GM23248 (cell line): Measurements from ENCODE around the gene LRMDA. TPM values are rescaled to one million over a fixed set of nuclear protein-coding genes. Genes with fewer than 3 reads are reported as not detected.

Experiments
- DNase-seq: peaks from one replicate; pipeline ENCODE4 v3.0.0-alpha.2; 2015
- H2AFZ ChIP-seq: fragments of 200-600 bp; sonication (generic); 2 replicates; pipeline ENCODE4 v1.6.1; 2016; ENCODE audit warnings: antibody characterized with exemption
- H3F3A ChIP-seq: fragments of 200-600 bp; sonication (generic); 2 replicates; pipeline ENCODE4 v1.6.1; 2016; ENCODE audit warnings: mild to moderate bottlenecking, antibody characterized with exemption, mixed run types; ENCODE audit not compliant: insufficient read depth
- H3K27ac ChIP-seq: fragments of 200-600 bp; sonication (generic); 2 replicates; pipeline ENCODE4 v1.5.1; 2016; ENCODE audit warnings: mild to moderate bottlenecking
- H3K27me3 ChIP-seq: fragments of 200-600 bp; sonication (generic); replicated peaks from 2 replicates; pipeline ENCODE4 v1.6.1; 2016; ENCODE audit warnings: mild to moderate bottlenecking; ENCODE audit not compliant: insufficient read depth
- H3K36me3 ChIP-seq: fragments of 200-600 bp; sonication (generic); 2 replicates; pipeline ENCODE4 v1.6.1; 2016; ENCODE audit warnings: low read depth, mild to moderate bottlenecking
- H3K4me1 ChIP-seq: fragments of 200-600 bp; sonication (generic); 2 replicates; pipeline ENCODE4 v1.6.1; 2016; ENCODE audit warnings: mild to moderate bottlenecking; ENCODE audit not compliant: insufficient read depth
- H3K4me2 ChIP-seq: fragments of 200-600 bp; sonication (generic); one replicate; pipeline ENCODE4 v1.6.1; 2016; ENCODE audit warnings: mild to moderate bottlenecking; ENCODE audit not compliant: unreplicated experiment
- H3K4me3 ChIP-seq: fragments of 200-600 bp; sonication (generic); 2 replicates; pipeline ENCODE4 v1.5.1; 2016; ENCODE audit warnings: mild to moderate bottlenecking
- H3K79me2 ChIP-seq: fragments of 200-600 bp; sonication (generic); 2 replicates; pipeline ENCODE4 v1.6.1; 2016; ENCODE audit warnings: mild to moderate bottlenecking; ENCODE audit not compliant: insufficient read depth
- H3K9ac ChIP-seq: fragments of 200-600 bp; sonication (generic); 2 replicates; pipeline ENCODE4 v1.6.1; 2016; ENCODE audit warnings: mild to moderate bottlenecking
- H3K9me2 ChIP-seq: fragments of 200-600 bp; sonication (generic); 2 replicates; pipeline ENCODE4 v1.6.1; 2016; ENCODE audit warnings: mixed run types, mild to moderate bottlenecking, moderate library complexity; ENCODE audit not compliant: insufficient read depth
- H3K9me3 ChIP-seq: fragments of 200-600 bp; sonication (generic); one replicate; pipeline ENCODE4 v1.6.1; 2017; ENCODE audit warnings: low read depth
- H4K20me1 ChIP-seq: fragments of 200-600 bp; sonication (generic); 2 replicates; pipeline ENCODE4 v1.6.0; 2016; ENCODE audit not compliant: insufficient read depth
- EZH2 ChIP-seq: fragments of 200-600 bp; sonication (generic); IDR thresholded peaks from 2 replicates; pipeline ENCODE4 v1.6.1; 2018; ENCODE audit warnings: antibody characterized with exemption, mild to moderate bottlenecking; ENCODE audit not compliant: insufficient read depth, poor library complexity, severe bottlenecking
- EZH2phosphoT487 ChIP-seq: fragments of 200-600 bp; sonication (generic); IDR thresholded peaks from 2 replicates; pipeline ENCODE4 v1.6.1; 2018; ENCODE audit warnings: antibody characterized with exemption, moderate library complexity, mild to moderate bottlenecking, low read depth; ENCODE audit not compliant: insufficient read depth
- WGBS, 2 experiments: methylation state at CpG; one replicate each; pipeline ENCODE4 v1.1.6; 2015 to 2017; ENCODE audit warnings: low lambda C conversion rate in 2 of 2, low coverage in 1 of 2; ENCODE audit errors: missing lambda C conversion rate in 2 of 2; 5-methylcytosine and 5-hydroxymethylcytosine counted together
- in situ Hi-C: fragments of 300-500 bp; cut with MboI; formaldehyde crosslinking; loops from 2 replicates; pipeline ENCODE4 v1.15.0; 2020
- polyA plus RNA-seq: library from polyadenylated mRNA; unstranded; fragments of >200 nt; fragmentation: Nextera tagmentation; extraction: Ambion mirVana; gene quantifications from 2 replicates; pipeline ENCODE4 v1.2.1, GENCODE V29; 2016
- total RNA-seq: library from RNA; depleted of rRNA; stranded (reverse); fragments of >200 nt; shearing (Covaris generic); gene quantifications from 2 replicates; pipeline ENCODE4 v1.2.3, GENCODE V29; 2014

Gene LRMDA
- total and polyA plus RNA-seq, 2 experiments from 2014 or later, result 2.6 TPM; not detected in 1

GRCh38 chr10:76026905-76027304 is 595.5 kb downstream of the LRMDA start:
- Histone ChIP-seq H2AFZ (no peak overlapping the region), H3K27me3 (no peaks in the 10 kb centered on the region), H3K79me2 (no peaks in the 10 kb centered on the region), H3F3A (no peaks in the 10 kb centered on the region), H4K20me1 (no peaks in the 10 kb centered on the region), H3K9me2 (no peaks in the 10 kb centered on the region), H3K4me2 (no peak overlapping the region), H3K27ac (no peak overlapping the region), H3K4me3 (no peak overlapping the region), H3K4me1 (no peaks in the 10 kb centered on the region), H3K9ac (no peak overlapping the region), H3K9me3 (no peaks in the 10 kb centered on the region), H3K36me3 (no peaks in the 10 kb centered on the region)
- DNase-seq, result peak; percentile 7
- WGBS, 2 experiments, result 86 to 88% methylated on average over 1 of the region's 1 CpG
- no peak for TF ChIP-seq EZH2
- TF ChIP-seq EZH2phosphoT487, result no peak
- in situ Hi-C loops, result loop anchor here (25.0 kb wide), 2 partner anchors 510 to 960 kb away; no protein-coding TSS in a partner anchor

GRCh38 chr10:76029782-76030181 is 598.4 kb downstream of the LRMDA start:
- H3K27me3 ChIP-seq, result no peaks in the 10 kb centered on the region
- H3K4me3 ChIP-seq, result no peak overlapping the region
- 89 to 96% methylated on average over 4 of the region's 4 CpGs for WGBS, 2 experiments
- H3K27ac ChIP-seq, result no peak overlapping the region
- H3K4me1 ChIP-seq, result peaks cover 14% of the 10 kb centered on the region
- no peaks in the 10 kb centered on the region for H3K9me3 ChIP-seq
- TF ChIP-seq EZH2 (no peak), EZH2phosphoT487 (no peak)
- no peaks in the 10 kb centered on the region for H3K79me2 ChIP-seq
- H3F3A ChIP-seq, result peaks cover 10% of the 10 kb centered on the region; the same call in 1 of the 2 replicates
- no peaks in the 10 kb centered on the region for H4K20me1 ChIP-seq
- H3K36me3 ChIP-seq, result no peaks in the 10 kb centered on the region
- H3K9ac ChIP-seq, result no peak overlapping the region
- no peak overlapping the region for H3K4me2 ChIP-seq
- no peak overlapping the region for H2AFZ ChIP-seq
- in situ Hi-C loops, result loop anchor here (25.0 kb wide), 2 partner anchors 508 to 958 kb away; no protein-coding TSS in a partner anchor
- DNase-seq, result no peak
- H3K9me2 ChIP-seq, result no peaks in the 10 kb centered on the region

- Histone ChIP-seq H3K27ac (no peak overlapping the region), H3K9ac (no peak overlapping the region), H3K9me3 (no peaks in the 10 kb centered on the region), H3K4me3 (no peak overlapping the region), H2AFZ (no peak overlapping the region), H3K4me2 (no peak overlapping the region), H3K36me3 (no peaks in the 10 kb centered on the region), H3F3A (peaks cover 10% of the 10 kb centered on the region; the same call in 1 of the 2 replicates), H3K27me3 (no peaks in the 10 kb centered on the region), H3K79me2 (no peaks in the 10 kb centered on the region), H4K20me1 (no peaks in the 10 kb centered on the region), H3K4me1 (peaks cover 14% of the 10 kb centered on the region), H3K9me2 (no peaks in the 10 kb centered on the region)
- in situ Hi-C loops, result loop anchor here (25.0 kb wide), 2 partner anchors 506 to 956 kb away; no protein-coding TSS in a partner anchor
- WGBS, 2 experiments, result 58 to 77% methylated on average over 2 of the region's 2 CpGs
- no peak for DNase-seq
- TF ChIP-seq EZH2, result no peak
- TF ChIP-seq EZH2phosphoT487, result no peak
Observed at GRCh38 chr10:76031099-76031498, 599.7 kb downstream of the LRMDA start.

GRCh38 chr10:76031769-76032699 is 600.6 kb downstream of the LRMDA start:
- Histone ChIP-seq H3K9ac (no peak overlapping the region), H3F3A (peaks cover 15% of the 10 kb centered on the region; the same call in 1 of the 2 replicates), H3K27me3 (no peaks in the 10 kb centered on the region), H3K27ac (no peak overlapping the region), H3K79me2 (no peaks in the 10 kb centered on the region), H4K20me1 (no peaks in the 10 kb centered on the region), H2AFZ (no peak overlapping the region), H3K36me3 (no peaks in the 10 kb centered on the region), H3K9me2 (no peaks in the 10 kb centered on the region), H3K4me1 (peaks cover 14% of the 10 kb centered on the region), H3K9me3 (no peaks in the 10 kb centered on the region), H3K4me2 (no peak overlapping the region), H3K4me3 (no peak overlapping the region)
- in situ Hi-C loops, result loop anchor here (25.0 kb wide), 2 partner anchors 505 to 955 kb away; no protein-coding TSS in a partner anchor
- DNase-seq, result no peak
- TF ChIP-seq EZH2phosphoT487 (no peak), EZH2 (no peak)
- 90 to 94% methylated on average over 14 of the region's 14 CpGs for WGBS, 2 experiments
